ENCODE measurements around the gene SEC22A. TPM values are rescaled to one million over a fixed set of nuclear protein-coding genes. Genes with fewer than 3 reads are reported as not detected.

SEC22A gene
- total RNA-seq, 2 experiments from 2014 or later = 7.9 to 11.5 TPM

DNA sequence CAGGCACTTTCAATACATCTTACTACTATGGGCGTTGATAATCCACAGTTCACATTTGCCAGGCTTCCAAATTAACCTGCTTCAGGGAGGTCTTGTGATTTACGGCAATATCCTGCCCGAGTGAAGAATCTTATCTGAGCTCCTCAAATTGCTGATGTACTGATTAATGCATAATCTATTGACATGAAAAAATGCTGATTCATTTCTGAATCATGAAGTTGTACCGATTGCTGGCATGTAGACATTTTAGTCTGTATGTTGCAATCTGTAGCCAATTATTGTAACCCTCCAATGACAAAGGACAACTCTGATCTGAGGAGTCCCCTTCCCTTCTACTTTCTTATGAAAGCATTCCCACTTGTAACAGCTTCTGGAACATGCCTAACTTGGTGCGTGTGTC is 97.2 kb downstream of the SEC22A start:
- H3K27me3 Mint-ChIP-seq = peaks cover 19% of the 10 kb centered on the region
- H3K4me1 Mint-ChIP-seq (ENCODE audit: low read depth) = no peaks in the 10 kb centered on the region
- ATAC-seq (ENCODE audit: poor library complexity) = no peak
- POLR2A ChIA-PET = no interaction called here
- no peaks in the 10 kb centered on the region for H3K36me3 ChIP-seq (ENCODE audit: insufficient read depth, low read length)
- DNase-seq = no peak
- H3K9me3 Mint-ChIP-seq = no peaks in the 10 kb centered on the region
- peaks cover 0 to 7% of the 10 kb centered on the region in 2 experiments for H3K9me3 ChIP-seq (ENCODE audit: control insufficient read depth in 1 of 2, insufficient read depth in 1 of 2, low read length in 2 of 2)
- no peaks in the 10 kb centered on the region for H3K36me3 Mint-ChIP-seq (ENCODE audit: low read depth)
- no peak overlapping the region for H3K27ac Mint-ChIP-seq
- TF ChIP-seq, protein P1, sequence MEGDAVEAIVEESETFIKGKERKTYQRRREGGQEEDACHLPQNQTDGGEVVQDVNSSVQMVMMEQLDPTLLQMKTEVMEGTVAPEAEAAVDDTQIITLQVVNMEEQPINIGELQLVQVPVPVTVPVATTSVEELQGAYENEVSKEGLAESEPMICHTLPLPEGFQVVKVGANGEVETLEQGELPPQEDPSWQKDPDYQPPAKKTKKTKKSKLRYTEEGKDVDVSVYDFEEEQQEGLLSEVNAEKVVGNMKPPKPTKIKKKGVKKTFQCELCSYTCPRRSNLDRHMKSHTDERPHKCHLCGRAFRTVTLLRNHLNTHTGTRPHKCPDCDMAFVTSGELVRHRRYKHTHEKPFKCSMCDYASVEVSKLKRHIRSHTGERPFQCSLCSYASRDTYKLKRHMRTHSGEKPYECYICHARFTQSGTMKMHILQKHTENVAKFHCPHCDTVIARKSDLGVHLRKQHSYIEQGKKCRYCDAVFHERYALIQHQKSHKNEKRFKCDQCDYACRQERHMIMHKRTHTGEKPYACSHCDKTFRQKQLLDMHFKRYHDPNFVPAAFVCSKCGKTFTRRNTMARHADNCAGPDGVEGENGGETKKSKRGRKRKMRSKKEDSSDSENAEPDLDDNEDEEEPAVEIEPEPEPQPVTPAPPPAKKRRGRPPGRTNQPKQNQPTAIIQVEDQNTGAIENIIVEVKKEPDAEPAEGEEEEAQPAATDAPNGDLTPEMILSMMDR (IDR thresholded peaks at IDR 0.05) = no peak
- no peak overlapping the region for H3K27ac ChIP-seq (ENCODE audit: low read depth in 1 of 2, low read length in 2 of 2)
- no peaks in the 10 kb centered on the region for H3K4me1 ChIP-seq (ENCODE audit: insufficient read depth, low read length)
- CTCF ChIA-PET = no interaction called here
- H3K4me3 Mint-ChIP-seq = no peak overlapping the region
- no peaks in the 10 kb centered on the region for H3K27me3 ChIP-seq (ENCODE audit: control insufficient read depth in 1 of 2, insufficient read depth in 2 of 2, low read length in 2 of 2)
- no peak overlapping the region for H3K4me3 ChIP-seq (ENCODE audit: low read length)
- intact Hi-C loops (cut with DNase I, micrococcal nuclease) = no loop called here

DNA sequence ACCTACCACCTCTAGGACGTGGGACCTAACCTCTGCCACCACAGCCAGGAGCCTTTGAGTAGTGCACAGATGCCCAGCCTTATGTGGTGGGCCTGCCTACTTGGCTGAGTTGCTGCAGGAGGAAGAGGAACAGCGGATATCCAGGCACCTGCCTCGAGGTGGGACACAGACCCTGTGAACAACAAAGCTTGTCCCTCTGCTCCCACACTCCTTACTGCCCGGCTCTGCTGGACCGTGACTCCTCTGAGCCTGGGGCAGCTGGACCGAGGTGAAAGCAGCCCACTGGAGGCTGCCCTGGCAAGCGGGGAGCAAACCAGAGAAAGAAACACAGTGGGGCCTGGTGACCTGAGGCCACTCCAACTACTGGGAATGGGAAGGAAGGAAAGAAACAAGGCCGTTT is 97.8 kb downstream of the SEC22A start:
- H3K27ac ChIP-seq (ENCODE audit: low read depth in 1 of 2, low read length in 2 of 2) = no peak overlapping the region
- no peaks in the 10 kb centered on the region for H3K9me3 Mint-ChIP-seq
- peaks cover 12% of the 10 kb centered on the region for H3K27me3 Mint-ChIP-seq
- H3K27me3 ChIP-seq (ENCODE audit: control insufficient read depth in 1 of 2, insufficient read depth in 2 of 2, low read length in 2 of 2) = no peaks in the 10 kb centered on the region
- ATAC-seq (ENCODE audit: poor library complexity) = no peak
- H3K4me1 Mint-ChIP-seq (ENCODE audit: low read depth) = no peaks in the 10 kb centered on the region
- ChIA-PET CTCF (no interaction called here), POLR2A (no interaction called here)
- H3K4me1 ChIP-seq (ENCODE audit: insufficient read depth, low read length) = no peaks in the 10 kb centered on the region
- no peak overlapping the region for H3K27ac Mint-ChIP-seq
- intact Hi-C loops (cut with DNase I, micrococcal nuclease) = no loop called here
- no peak overlapping the region for H3K4me3 ChIP-seq (ENCODE audit: low read length)
- H3K36me3 ChIP-seq (ENCODE audit: insufficient read depth, low read length) = no peaks in the 10 kb centered on the region
- peaks cover 0 to 8% of the 10 kb centered on the region in 2 experiments for H3K9me3 ChIP-seq (ENCODE audit: control insufficient read depth in 1 of 2, insufficient read depth in 1 of 2, low read length in 2 of 2)
- no peak for DNase-seq
- no peaks in the 10 kb centered on the region for H3K36me3 Mint-ChIP-seq (ENCODE audit: low read depth)
- H3K4me3 Mint-ChIP-seq = no peak overlapping the region
- TF ChIP-seq, protein P1 (IDR thresholded peaks at IDR 0.05) = no peak

DNA sequence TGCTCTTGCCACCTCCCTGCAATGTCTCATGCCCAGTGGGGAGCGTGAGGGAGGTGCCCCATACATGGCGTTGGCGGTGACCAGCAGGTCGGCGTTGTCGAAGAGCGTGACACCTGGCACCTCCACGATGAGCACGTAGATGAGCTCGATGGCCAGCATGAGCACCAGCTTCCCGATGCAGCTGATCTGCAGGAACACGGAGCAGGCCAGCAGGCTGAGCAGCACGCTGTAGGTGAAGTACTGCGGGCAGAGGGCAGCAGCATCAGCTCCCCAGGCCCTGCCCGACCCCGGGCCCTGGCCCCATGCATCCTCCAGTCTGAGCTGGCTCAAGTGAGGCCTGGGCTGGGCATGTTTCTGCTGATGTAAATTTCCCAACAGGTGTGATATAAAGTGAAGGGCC is 98.3 kb downstream of the SEC22A start:
- POLR2A ChIA-PET = no interaction called here
- peaks cover 10% of the 10 kb centered on the region for H3K27me3 Mint-ChIP-seq
- Histone ChIP-seq H3K36me3 (ENCODE audit: insufficient read depth, low read length) (no peaks in the 10 kb centered on the region), H3K4me3 (ENCODE audit: low read length) (no peak overlapping the region), H3K27me3 (ENCODE audit: control insufficient read depth in 1 of 2, insufficient read depth in 2 of 2, low read length in 2 of 2) (no peaks in the 10 kb centered on the region), H3K9me3 (ENCODE audit: control insufficient read depth in 1 of 2, insufficient read depth in 1 of 2, low read length in 2 of 2) (peaks cover 0 to 5% of the 10 kb centered on the region in 2 experiments), H3K4me1 (ENCODE audit: insufficient read depth, low read length) (no peaks in the 10 kb centered on the region), H3K27ac (ENCODE audit: low read depth in 1 of 2, low read length in 2 of 2) (no peak overlapping the region)
- H3K4me3 Mint-ChIP-seq = no peak overlapping the region
- DNase-seq = no peak
- ATAC-seq (ENCODE audit: poor library complexity) = no peak
- no peaks in the 10 kb centered on the region for H3K4me1 Mint-ChIP-seq (ENCODE audit: low read depth)
- CTCF ChIA-PET = no interaction called here
- no peaks in the 10 kb centered on the region for H3K9me3 Mint-ChIP-seq
- H3K27ac Mint-ChIP-seq = no peak overlapping the region
- intact Hi-C loops (cut with DNase I, micrococcal nuclease) = no loop called here
- H3K36me3 Mint-ChIP-seq (ENCODE audit: low read depth) = no peaks in the 10 kb centered on the region
- TF ChIP-seq, protein P1 (IDR thresholded peaks at IDR 0.05) = no peak
